SK-N-DZ (cell line): ENCODE results near the gene SNX17.

Experiments
- DNase-seq: peaks from one replicate; pipeline ENCODE4 v3.0.0-alpha.2; 2015; ENCODE audit warnings: low spot score

SNX17 gene

DNA sequence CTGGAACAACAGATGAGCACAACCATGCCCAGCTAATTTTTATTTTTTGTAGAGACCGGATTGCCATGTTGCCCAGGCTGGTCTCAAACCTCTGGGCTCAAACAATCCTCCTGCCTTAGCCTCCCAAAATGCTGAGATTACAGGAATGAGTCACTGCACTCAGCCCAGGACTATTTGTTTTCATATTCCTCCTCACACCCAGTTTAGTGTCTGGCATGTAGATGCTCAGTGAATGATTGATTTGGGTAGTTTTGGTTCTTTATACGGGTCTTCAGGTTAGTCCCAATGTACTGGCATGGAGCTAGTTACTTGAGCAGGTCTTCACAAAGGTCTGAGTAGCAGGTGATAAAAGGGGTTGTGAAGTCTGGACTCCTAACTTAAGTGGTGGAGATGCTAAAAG is 6.5 kb upstream of the SNX17 start:
- no peak for DNase-seq

DNA sequence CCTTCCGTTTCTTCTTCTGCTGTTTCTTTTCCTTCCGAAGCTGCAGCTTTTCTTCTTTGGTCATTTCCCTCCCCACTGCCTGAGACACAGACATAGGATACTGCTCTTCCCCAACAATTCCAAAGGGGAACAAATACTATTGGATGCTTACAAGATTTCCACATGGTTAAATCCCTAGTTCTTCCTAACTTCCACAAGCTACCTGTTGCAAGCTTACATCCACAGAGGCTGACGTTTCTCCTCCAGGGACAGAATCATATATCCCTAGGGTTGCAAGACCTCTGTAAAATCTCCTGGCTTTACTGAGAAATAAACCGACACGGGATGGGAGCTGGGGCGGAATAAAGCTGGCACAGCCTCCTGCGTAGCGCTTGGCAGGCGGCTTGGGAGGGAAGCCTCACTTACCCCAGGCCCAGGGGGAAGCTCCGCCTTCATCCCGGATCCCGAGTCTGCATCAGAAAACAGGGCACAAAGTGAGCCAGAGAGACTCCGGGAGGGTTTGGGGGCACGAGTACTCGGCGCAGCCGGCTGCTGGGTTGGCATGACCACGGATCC is 868 bp upstream of the SNX17 start:
- DNase-seq = no peak

DNA sequence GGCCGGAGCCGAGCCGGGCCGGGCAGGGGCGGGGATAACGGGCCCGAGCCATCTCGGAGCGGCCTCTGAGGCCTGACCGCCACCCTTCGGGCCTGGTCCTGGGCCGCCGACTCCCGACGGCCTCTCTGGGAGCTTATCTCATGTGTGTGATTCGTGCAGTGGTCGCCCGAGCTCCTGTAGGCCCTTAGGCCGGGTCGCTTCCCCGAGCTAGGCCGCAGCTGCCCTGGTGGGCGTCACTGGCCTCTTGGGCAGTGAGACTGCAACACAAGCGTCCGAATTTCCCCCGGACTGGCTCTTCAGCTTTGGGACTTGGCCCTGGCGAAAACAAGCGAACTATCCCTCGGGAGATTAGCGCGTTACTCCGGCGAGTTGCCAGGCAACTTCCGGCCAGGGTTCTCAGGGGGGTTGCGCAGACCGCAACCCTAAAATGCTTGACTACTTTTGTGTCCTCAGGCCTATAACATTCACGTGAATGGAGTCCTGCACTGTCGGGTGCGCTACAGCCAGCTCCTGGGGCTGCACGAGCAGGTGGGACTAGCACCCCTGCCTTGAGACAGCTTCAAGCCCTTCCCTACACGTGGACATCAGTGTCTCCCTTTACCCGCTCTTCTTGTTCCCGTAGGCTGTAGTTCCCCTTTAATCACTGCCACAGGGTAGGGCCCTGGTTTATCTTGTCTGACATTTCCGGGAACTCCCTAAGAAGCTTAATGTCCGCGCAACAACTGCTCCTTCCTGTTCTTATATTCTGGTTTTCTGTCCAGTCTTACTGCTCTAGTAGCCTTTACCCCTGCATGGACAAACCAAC is 602 bp downstream of the SNX17 start:
- DNase-seq = no peak

DNA sequence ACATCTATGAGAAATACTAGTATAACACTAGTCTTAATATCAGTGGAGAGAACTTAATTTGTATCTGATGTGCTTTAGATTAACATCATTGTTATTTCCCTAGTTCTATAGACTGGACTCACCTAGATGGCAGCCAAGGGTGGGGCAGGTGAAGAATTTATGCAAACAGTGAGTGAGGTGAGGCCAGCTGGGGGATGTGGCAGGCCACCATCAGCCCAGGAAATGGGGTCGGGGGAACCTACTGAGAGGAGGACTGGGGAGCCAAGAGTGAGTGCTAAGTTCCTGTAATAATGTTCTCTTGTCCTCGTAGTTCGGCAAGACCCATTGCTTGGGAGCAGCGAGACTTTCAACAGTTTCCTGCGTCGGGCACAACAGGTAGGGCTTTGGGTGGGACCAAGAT is 2.5 kb downstream of the SNX17 start:
- no peak for DNase-seq

DNA sequence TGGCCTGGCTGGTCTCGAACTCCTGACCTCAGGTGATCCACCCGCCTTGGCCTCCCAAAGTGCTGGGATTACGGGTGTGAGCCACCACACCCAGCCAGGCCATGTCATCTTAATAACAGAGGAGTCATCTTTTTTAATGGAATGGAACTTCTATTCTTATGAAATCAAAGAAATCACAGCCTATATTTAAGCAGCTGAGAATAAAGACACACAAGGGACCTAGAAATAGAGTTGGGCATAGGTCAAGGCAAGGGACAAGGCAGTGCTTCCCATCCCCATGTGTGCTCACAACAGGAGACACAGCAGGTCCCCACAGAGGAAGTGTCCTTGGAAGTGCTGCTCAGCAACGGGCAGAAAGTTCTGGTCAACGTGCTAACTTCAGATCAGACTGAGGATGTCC is 3.2 kb downstream of the SNX17 start:
- DNase-seq = no peak

DNA sequence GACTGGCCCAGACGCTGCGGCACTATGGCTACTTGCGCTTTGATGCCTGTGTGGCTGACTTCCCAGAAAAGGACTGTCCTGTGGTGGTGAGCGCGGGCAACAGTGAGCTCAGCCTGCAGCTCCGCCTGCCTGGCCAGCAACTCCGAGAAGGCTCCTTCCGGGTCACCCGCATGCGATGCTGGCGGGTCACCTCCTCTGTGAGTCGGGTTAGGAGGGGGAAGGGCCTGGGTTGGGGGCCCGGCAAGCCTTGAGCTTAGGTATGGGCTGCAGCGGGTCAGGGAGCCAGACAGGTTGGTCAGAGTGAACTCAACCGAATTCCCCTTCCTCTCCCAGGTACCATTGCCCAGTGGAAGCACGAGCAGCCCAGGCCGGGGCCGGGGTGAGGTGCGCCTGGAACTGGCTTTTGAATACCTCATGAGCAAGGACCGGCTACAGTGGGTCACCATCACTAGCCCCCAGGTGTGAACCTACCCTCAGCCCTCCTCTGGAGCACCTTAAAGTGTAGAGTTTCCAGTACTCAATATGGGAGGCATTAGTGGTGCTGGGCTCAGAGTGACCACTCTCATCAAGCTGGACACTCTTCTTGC is 5.2 kb downstream of the SNX17 start:
- DNase-seq = no peak

DNA sequence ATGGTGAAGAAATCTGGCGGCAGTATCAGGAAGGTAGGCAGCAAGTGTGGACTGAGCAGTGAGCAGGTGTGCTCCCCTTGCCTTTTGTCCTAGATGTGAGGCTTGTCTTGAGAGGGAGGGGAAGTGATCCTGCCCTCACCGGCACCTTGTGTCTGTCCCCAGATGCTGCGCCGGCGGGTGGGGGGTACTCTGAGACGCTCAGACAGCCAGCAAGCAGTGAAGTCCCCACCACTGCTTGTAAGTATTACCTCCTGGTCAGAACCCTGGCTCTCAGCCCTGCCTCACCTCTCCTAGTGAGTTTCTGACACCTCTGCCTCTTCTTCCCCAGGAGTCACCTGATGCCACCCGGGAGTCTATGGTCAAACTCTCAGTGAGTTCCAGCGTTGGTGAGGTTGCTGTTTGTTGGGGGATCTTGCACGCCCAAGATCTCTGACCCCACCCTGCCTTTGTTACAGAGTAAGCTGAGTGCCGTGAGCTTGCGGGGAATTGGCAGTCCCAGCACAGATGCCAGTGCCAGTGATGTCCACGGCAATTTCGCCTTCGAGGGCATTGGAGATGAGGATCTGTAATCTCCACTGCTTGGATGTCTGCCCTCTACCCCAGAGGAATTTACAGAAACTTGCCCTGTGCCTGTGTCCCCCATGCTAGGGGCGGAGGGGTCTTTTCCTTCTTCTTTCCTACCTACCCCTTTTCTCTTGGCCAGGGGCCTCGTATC is 5.9 kb downstream of the SNX17 start:
- no peak for DNase-seq

DNA sequence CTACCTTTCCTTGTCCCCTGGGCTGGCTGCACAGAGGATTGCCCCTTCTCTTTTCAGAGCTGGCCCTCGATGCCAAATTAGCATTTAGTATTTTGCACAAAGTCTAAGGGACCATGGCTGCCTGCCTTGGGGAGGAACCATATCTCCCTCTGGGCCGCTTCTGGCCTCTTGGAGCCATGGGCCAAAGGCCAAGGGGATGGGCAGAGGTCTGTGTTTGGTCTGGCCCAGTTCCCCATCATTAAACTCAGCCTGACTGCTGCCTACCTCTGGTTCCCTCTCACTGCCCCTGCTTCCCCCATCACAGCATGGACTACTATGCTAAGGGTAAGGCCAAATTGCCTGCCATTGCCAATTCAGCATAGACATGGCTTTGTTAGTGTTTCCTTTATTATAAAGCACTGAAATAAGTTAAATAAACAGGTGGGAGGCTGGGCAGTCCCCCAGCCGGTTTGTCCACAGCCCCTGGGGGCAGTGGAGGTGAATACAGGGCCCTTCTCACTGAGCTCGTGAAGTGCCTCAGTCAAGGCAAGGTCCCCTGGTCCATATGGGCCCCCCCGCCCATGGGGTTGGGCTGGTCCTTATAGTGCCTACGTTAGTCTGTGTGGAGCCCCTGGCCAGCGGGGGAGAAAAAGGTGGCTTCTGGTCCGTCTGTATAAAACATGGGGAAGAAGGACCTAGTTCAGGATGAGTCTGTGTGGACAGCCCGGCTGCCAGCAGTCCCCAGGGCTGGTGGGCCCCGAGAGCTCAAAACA is 6.6 kb downstream of the SNX17 start:
- no peak for DNase-seq

DNA sequence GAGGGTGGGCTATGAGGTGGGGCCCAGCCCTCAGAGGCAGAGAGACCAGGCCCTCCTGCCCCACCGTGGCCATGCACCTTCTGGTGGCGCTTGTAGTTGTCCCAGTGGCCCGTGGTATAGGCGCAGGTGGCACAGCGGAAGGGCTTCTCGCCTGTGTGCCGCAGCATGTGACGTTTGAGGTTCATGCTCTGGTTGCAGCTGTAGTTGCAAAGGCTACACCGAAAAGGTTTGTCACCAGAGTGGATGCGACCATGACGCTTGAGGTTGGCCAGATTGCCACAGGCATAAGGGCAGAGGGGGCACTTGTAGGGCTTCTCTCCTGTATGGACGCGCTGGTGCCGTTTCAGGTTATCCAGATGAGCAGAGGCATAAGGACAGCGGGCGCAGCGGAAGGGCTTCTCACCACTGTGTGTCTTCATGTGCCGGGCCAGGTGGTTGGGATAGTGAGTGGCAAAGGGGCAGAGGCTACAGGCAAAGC is 7.2 kb downstream of the SNX17 start:
- no peak for DNase-seq

DNA sequence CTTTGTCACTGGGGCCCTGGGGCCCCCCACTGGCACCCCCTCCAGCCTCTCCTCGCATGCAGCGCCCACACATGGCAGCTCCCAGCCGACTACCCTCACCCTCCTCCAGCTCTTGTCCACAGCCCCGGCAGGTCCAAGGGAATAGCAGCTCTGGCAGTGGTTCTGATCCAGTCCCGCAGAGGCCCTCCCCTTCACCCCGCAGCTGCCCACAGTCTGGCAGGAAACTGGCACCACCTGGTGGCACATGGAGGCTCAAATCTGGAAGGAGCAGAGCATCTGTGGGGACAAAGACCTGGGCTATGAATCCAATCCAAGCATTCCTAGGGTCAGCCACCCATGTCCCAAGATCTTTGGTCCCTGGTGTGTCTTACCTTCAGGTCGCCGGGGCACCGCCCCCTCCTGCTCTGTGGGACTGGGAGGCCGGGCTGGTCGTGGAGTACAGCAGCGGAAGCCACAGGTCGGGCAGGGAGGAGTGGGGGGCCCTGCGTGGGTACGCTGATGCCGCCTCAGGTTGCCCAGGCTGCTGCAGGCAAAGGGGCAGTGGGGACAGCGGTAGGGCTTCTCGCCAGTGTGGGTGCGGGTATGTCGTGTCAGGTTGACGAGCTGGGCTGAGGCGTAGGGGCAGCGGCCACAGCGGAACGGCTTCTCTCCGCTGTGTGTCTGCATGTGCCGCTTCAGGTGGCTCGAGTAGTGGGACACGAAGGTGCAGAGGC is 7.8 kb downstream of the SNX17 start:
- no peak for DNase-seq

DNA sequence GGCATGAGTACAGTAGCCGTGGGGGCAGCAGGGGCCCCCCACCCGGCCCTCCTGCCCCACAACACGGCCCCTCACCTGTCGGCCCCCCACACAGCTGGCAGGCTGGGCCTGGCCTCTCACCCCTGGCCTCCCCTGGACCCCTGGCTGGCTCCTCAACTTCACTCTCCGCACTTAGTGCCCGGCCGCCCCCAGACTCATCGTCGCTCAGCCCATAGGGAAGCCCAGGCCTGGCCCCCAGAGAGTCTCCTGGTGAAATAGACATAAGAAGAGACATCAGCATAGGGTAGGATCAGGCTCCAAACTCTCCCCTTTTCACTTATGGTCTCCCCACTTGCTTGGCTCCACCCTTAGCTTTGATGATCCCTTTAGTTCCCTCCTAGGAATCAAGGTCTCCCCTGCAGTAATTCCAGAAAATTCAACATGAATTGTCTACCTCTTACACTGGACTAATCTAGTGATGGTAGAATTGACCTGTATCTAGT is 8.4 kb downstream of the SNX17 start:
- DNase-seq = no peak

DNA sequence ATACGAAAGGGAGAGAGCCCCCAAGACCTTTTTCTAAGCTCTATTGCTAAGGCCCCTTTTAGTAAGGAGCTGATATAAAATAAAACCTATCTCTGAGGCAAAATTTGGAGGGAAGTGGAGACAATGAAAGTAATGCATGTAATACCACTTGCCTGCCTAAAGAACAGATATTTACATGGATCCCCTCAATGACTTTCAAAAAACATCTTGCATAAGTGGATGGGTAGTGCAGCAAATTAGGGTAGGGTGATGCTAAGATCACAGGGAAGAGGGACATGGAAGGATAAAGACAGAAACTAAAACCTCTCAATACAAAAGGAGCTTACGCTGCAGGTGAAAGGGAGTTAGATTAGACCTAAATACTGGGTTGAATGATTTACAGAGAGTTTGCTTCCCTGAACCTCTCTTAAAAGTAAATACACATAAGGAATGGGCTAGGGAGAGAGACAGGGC is 9.0 kb downstream of the SNX17 start:
- DNase-seq = no peak

DNA sequence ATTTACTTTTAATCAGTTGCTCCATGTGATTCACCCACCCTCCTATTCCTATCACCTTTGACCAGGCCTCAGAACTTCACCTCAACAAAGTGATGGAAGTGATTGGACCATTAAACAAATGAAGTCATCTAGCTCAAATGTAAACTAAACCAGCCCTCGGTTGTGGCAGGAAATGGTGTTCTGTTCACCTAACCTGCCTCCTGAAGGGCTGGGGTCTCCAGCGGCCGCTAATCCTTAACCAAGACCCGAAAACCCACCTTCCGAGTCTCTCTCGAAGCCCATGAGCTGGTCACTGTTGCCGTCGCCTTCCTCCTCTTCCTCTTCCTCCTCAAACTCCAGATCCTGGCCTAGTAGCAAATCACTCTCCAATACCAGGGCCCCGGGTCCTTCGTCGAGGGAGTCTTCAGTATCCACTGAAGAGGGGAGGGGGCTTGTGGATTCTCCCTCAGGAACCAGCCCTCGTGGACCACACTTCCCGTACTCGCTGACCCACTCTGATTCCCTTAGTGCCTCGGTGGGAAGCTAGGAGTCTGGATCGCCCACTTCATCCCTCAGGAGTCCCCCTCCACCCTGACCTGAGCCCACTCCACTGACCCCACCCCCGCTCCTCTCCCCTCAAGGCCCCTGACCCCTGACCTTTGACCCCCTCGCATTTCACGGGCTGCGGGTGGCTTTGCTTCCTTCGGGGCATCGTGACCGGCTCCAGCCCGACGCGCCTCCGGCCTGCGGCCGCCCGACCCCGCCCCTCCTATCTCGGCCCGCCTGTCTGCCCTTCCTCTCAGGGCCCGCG is 9.6 kb downstream of the SNX17 start:
- peak; percentile 61 for DNase-seq

DNA sequence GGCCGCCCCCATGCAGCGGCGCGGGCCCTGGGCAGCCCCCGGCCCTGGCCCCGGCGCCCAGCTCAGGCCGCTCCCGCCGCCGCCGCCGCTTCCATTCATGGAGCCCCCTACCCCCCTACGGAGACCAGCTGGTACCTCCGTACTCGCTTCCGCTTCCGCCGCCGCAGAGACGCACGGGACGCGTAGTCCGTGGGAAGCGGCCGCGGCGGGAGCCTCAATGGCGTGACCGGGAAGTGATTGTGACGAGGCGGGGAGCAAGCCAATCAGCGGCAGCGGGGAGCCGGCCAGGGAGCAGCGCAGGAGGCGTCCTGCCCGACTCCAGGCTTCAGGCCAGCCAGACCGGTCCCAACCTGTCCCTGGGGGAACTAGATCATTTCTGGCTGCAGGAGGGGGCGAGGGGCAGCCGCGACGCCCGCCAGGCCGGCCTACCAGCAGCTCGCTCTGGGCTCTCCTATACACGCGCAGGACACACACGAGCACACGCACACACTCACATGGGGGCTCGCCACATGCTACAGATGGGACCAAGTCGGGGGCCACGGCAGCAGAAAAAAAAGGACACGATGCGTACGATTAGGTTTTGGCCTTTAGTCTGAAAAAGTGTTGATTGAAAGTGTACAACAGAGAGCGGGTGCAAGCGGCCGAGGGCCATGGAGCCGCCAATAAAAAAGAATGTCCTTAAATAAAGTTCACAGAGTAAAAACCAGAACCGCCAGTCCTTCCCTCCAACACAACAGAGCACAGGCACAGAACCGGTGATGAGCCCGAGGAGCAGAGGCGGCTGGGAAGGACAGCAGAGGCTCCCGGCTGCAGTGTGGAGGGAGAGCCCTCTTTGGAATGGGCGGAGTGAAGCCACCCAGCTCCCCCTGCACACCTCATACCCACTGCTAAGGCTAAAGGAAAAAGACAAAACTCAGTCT is 10.5 kb downstream of the SNX17 start, which contains the start of gene ZNF513:
Gene ZNF513 (minus strand): TSS at position 109 of the 920 bp plus-strand sequence. CDS start 208 bp downstream, outside the sequence.
- peak; percentile 93 for DNase-seq

DNA sequence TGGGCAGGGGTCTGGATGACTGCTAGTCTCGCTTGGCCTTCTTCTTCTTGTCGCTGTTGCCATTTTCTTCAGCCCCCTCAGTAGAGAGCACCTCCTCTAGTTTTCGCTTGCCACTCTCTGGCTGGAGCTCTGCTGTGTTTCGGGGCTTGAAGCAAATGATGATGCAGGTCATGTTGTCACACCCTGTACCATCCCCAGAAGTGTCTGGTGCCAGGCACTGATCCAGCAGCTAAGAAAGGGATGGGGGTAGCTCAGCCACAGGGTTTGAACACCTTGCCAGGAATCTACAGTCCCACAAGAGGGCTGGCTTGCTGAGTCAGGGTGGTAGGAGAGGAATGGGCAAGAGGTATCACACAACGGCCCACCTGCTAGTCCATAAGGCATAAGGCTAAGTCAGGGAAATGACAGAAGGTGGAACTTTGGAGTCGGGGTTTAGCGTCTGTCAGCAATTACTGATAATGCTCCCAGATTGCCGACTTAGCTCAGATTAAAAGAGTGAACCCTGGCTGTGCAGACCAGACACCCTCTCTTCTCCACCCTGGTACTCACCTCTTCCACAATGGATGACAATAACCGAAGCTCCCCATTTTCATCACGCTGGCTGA is 11.3 kb downstream of the SNX17 start:
- no peak for DNase-seq

DNA sequence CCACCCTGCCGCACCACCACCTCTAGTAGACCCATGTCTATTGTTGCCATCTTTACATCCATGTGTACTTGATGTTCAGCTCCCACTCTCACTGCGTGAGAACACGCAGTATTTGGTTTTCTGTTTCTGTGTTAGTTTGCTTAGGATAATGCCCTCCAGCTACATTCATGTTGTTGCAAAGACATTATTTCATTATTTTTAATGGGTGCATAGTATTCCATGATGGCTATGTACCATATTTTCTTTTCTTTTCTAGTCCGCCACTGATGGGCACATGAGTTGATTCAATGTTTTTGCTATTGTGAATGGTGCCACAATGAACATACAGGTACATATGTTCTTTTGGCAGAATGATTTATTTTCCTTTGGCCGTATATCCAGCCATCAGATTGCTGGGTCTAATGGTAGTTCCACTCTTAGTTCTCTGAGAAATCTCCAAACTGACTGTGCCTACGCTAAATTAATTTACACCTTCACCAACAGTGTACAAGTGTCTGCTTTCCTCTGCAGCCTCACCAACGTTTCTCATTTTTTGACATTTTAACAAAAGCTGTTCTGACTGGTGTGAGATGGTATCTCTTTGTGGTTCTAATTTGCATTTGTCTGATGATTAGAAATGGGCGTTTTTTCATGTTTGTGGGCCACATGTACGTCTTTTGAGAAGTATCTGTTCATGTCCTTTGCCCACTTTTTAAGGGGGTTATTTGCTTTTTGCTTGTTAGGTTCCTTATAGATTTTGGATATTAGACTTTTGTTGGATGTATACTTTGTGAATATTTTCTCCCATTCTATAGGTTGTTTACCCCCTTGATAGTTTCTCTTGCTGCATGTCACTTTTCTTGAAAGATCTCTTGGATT is 20.6 kb downstream of the SNX17 start:
- no peak for DNase-seq

DNA sequence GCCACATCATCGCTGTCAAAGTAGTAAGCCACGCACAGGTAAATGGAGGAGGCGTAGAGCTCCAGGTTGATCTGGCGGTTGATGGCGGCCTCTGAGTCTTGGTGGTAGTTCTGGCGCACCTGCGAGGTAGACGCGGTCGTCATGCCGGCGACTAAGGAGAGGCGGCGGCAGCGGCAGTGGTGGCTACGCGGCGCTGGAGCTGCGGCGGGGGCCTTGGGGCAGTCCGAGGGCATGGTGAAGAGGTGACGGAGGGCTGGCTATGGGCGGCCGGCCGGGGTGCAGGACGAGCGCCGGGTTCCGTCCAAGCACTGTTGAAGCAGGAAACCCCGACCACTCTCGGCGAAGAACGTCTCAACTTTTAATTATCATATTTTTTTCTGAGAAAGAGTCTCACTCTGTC is 22.8 kb downstream of the SNX17 start:
- no peak for DNase-seq
